Cardiac fibroblast (primary cell): ENCODE measurements around the gene TMUB2.

Source experiments
- DNase-seq, 2 donors: peaks; one replicate each; pipeline versions ENCODE4 v3.0.0 to v3.0.0-alpha.2; 2010; ENCODE audit warnings: low read depth in 2 of 2
- H3K4me3 ChIP-seq, 2 donors: replicated peaks in 1 of 2; 1 replicate in 1 of 2; 2 replicates in 1 of 2; pipeline ENCODE4 v1.5.1; 2011; ENCODE audit warnings: low read depth in 2 of 2, low read length in 2 of 2, mild to moderate bottlenecking in 2 of 2, moderate library complexity in 1 of 2
- CTCF ChIP-seq: IDR thresholded peaks from one replicate; pipeline ENCODE4 v1.5.1; 2011; ENCODE audit warnings: low read depth, mild to moderate bottlenecking, low read length, inconsistent platforms

TMUB2 gene

GRCh38 chr17:44209786-44210341 lies 23.1 kb downstream of the TMUB2 start:
- DNase-seq = no peak
- no peak for TF ChIP-seq CTCF
- H3K4me3 ChIP-seq = no peak overlapping the region

- no peak overlapping the region for H3K4me3 ChIP-seq
- peak; percentile 86 to 93 for DNase-seq
- peak; percentile 77 for TF ChIP-seq CTCF
These were observed 23.8 kb downstream of the TMUB2 start for GRCh38 chr17:44210342-44211192.

- no peak for DNase-seq
- TF ChIP-seq CTCF = no peak
- no peak overlapping the region for H3K4me3 ChIP-seq
These were observed 24.8 kb downstream of the TMUB2 start for GRCh38 chr17:44211281-44212265.

- DNase-seq = no peak
- no peak overlapping the region for H3K4me3 ChIP-seq
- TF ChIP-seq CTCF = no peak
These were observed 26.0 kb downstream of the TMUB2 start for GRCh38 chr17:44212507-44213402.

- DNase-seq = no peak
- TF ChIP-seq CTCF = no peak
- no peak overlapping the region for H3K4me3 ChIP-seq
These were observed 26.8 kb downstream of the TMUB2 start for GRCh38 chr17:44213403-44214229.
